ENCODE measurements around the gene ZNF814. TPM values are rescaled to one million over a fixed set of nuclear protein-coding genes. Genes with fewer than 3 reads are reported as not detected.
A peak's percentile ranks its signal among the peaks of the same experiment; 100 is the strongest.

Gene ZNF814
- total RNA-seq, 1 donor from 2014 or later = 34.7 TPM

- Histone ChIP-seq H3K79me2 (ENCODE audit: insufficient read depth, low read length) (peaks cover 36% of the 10 kb centered on the region), H3K4me2 (ENCODE audit: low read length) (no peak overlapping the region), H4K20me1 (ENCODE audit: insufficient read depth, low read length) (no peaks in the 10 kb centered on the region), H2AFZ (ENCODE audit: low read depth, low read length) (no peak overlapping the region), H3K36me3 (ENCODE audit: insufficient read depth, low read length) (peaks cover 11% of the 10 kb centered on the region), H3K9ac (ENCODE audit: low read length) (no peak overlapping the region), H3K27me3 (ENCODE audit: insufficient read depth, low read length) (no peaks in the 10 kb centered on the region), H3K27ac (ENCODE audit: low read depth, low read length) (no peak overlapping the region), H3K4me3 (ENCODE audit: insufficient read depth, low read depth, low read length) (no peak overlapping the region), H3K4me1 (ENCODE audit: insufficient read depth, low read length) (no peaks in the 10 kb centered on the region), H3K9me3 (ENCODE audit: insufficient read depth, low read depth, low read length) (peaks cover 9% of the 10 kb centered on the region)
- Mint-ChIP-seq H3K4me1 (ENCODE audit: low read depth, unreplicated experiment) (peaks cover 14% of the 10 kb centered on the region), H3K4me3 (ENCODE audit: unreplicated experiment) (peak overlapping the region; percentile 96), H3K27me3 (ENCODE audit: low read depth, unreplicated experiment) (no peaks in the 10 kb centered on the region), H3K36me3 (ENCODE audit: low read depth, unreplicated experiment) (peaks cover 29% of the 10 kb centered on the region), H3K27ac (ENCODE audit: unreplicated experiment) (no peak overlapping the region), H3K9me3 (ENCODE audit: unreplicated experiment) (peaks cover 2% of the 10 kb centered on the region)
- TF ChIP-seq CTCF (IDR thresholded peaks at IDR 0.05; ENCODE audit: insufficient read depth, low read depth, low read length) (no peak), EZH2 (IDR thresholded peaks at IDR 0.05; ENCODE audit: insufficient read depth, low read length) (no peak)
- FAIRE-seq (no peak), DNase-seq (ENCODE audit: low read depth) (no peak)
Measured at GRCh38 chr19:57914531-57914930, 25.7 kb upstream of the ZNF814 start.

- Histone ChIP-seq H3K9ac (ENCODE audit: low read length) (no peak overlapping the region), H3K4me2 (ENCODE audit: low read length) (no peak overlapping the region), H3K27me3 (ENCODE audit: insufficient read depth, low read length) (no peaks in the 10 kb centered on the region), H3K36me3 (ENCODE audit: insufficient read depth, low read length) (peaks cover 23% of the 10 kb centered on the region), H3K4me1 (ENCODE audit: insufficient read depth, low read length) (no peaks in the 10 kb centered on the region), H3K79me2 (ENCODE audit: insufficient read depth, low read length) (peaks cover 8% of the 10 kb centered on the region), H2AFZ (ENCODE audit: low read depth, low read length) (no peak overlapping the region), H4K20me1 (ENCODE audit: insufficient read depth, low read length) (no peaks in the 10 kb centered on the region), H3K9me3 (ENCODE audit: insufficient read depth, low read depth, low read length) (peaks cover 29% of the 10 kb centered on the region), H3K27ac (ENCODE audit: low read depth, low read length) (no peak overlapping the region), H3K4me3 (ENCODE audit: insufficient read depth, low read depth, low read length) (no peak overlapping the region)
- FAIRE-seq (no peak), DNase-seq (ENCODE audit: low read depth) (no peak)
- peaks cover 4% of the 10 kb centered on the region for H3K9me3 Mint-ChIP-seq (ENCODE audit: unreplicated experiment)
- no peak overlapping the region for H3K4me3 Mint-ChIP-seq (ENCODE audit: unreplicated experiment)
- H3K36me3 Mint-ChIP-seq (ENCODE audit: low read depth, unreplicated experiment) = peaks cover 39% of the 10 kb centered on the region
- TF ChIP-seq EZH2 (IDR thresholded peaks at IDR 0.05; ENCODE audit: insufficient read depth, low read length) (no peak), CTCF (IDR thresholded peaks at IDR 0.05; ENCODE audit: insufficient read depth, low read depth, low read length) (no peak)
- H3K27ac Mint-ChIP-seq (ENCODE audit: unreplicated experiment) = no peak overlapping the region
- H3K27me3 Mint-ChIP-seq (ENCODE audit: low read depth, unreplicated experiment) = no peaks in the 10 kb centered on the region
- H3K4me1 Mint-ChIP-seq (ENCODE audit: low read depth, unreplicated experiment) = peaks cover 6% of the 10 kb centered on the region
Measured at GRCh38 chr19:57907394-57907793, 18.6 kb upstream of the ZNF814 start.

- Histone ChIP-seq H3K79me2 (ENCODE audit: insufficient read depth, low read length) (peaks cover 4% of the 10 kb centered on the region), H3K4me1 (ENCODE audit: insufficient read depth, low read length) (no peaks in the 10 kb centered on the region), H3K4me2 (ENCODE audit: low read length) (no peak overlapping the region), H4K20me1 (ENCODE audit: insufficient read depth, low read length) (no peaks in the 10 kb centered on the region), H3K36me3 (ENCODE audit: insufficient read depth, low read length) (peaks cover 18% of the 10 kb centered on the region), H3K9me3 (ENCODE audit: insufficient read depth, low read depth, low read length) (peaks cover 24% of the 10 kb centered on the region), H3K27me3 (ENCODE audit: insufficient read depth, low read length) (no peaks in the 10 kb centered on the region), H3K4me3 (ENCODE audit: insufficient read depth, low read depth, low read length) (no peak overlapping the region), H3K27ac (ENCODE audit: low read depth, low read length) (no peak overlapping the region), H2AFZ (ENCODE audit: low read depth, low read length) (no peak overlapping the region), H3K9ac (ENCODE audit: low read length) (no peak overlapping the region)
- no peak for FAIRE-seq
- Mint-ChIP-seq H3K36me3 (ENCODE audit: low read depth, unreplicated experiment) (peaks cover 33% of the 10 kb centered on the region), H3K4me1 (ENCODE audit: low read depth, unreplicated experiment) (peaks cover 7% of the 10 kb centered on the region), H3K27ac (ENCODE audit: unreplicated experiment) (no peak overlapping the region), H3K9me3 (ENCODE audit: unreplicated experiment) (peaks cover 2% of the 10 kb centered on the region), H3K27me3 (ENCODE audit: low read depth, unreplicated experiment) (no peaks in the 10 kb centered on the region), H3K4me3 (ENCODE audit: unreplicated experiment) (no peak overlapping the region)
- DNase-seq (ENCODE audit: low read depth) = no peak
- TF ChIP-seq CTCF (IDR thresholded peaks at IDR 0.05; ENCODE audit: insufficient read depth, low read depth, low read length) (no peak), EZH2 (IDR thresholded peaks at IDR 0.05; ENCODE audit: insufficient read depth, low read length) (no peak)
Measured at GRCh38 chr19:57905258-57905657, 16.4 kb upstream of the ZNF814 start.
